ENCODE measurements around the gene ABCB8.
"Not testable (repeated sequence)": the region's sequence is repeated elsewhere in the genome, so short reads cannot be mapped to it uniquely, and the experiment has no call there.

ABCB8 gene

DNA sequence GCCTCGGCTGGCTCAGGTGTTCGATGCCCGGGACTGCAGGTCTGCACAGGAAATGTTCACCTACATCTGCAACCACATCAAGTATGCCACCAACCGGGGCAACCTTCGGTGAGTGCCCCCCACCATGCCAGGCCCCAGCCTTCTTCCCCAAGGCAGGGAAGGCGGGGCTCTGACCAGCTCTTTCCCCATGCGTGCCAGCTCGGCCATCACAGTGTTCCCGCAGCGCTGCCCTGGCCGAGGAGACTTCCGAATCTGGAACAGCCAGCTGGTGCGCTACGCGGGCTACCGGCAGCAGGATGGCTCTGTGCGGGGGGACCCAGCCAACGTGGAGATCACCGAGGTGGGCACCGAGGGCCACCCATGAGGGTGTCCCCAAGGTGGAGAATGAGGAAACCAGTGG, 29.9 kb upstream of the ABCB8 start:
- no peak for DNase-seq (ENCODE audit: low spot score)

GRCh38 chr7:150999001-150999400, 29.2 kb upstream of the ABCB8 start:
- DNase-seq (ENCODE audit: low spot score): no peak

DNA sequence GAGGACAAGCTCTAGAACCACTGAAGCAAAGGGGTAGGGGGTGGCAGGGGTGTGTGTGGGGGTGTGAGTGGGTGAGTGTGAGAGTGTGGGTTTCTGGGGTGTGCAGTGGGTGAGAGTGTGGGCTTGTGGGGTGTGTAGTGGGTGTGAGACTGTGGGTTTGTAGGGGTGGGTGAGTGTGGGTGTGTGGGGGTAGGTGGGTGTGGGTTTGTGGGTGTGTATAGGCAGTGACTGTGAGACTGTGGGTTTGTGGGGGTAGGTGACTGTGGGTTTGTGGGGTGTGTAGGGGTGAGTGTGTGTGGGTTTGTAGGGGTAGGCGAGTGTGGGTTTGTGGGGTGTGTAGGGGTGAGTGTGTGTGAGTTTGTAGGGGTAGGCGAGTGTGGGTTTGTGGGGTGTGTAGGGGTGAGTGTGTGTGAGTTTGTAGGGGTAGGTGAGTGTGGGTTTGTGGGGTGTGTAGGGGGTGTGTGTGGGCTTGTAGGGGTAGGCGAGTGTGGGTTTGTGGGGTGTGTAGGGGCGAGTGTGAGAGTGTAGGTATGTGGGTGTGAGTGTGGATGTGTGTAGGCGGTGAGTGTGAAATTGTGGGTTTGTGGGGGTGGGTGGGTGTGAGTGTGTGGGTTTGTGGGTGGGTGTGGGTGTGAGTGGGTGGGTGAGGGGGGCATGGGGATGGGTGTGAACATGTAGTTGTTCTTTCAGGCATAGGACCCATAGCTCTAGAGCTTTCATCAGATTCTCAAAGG, 28.6 kb upstream of the ABCB8 start:
- DNase-seq (ENCODE audit: low spot score): peak; percentile 32

DNA sequence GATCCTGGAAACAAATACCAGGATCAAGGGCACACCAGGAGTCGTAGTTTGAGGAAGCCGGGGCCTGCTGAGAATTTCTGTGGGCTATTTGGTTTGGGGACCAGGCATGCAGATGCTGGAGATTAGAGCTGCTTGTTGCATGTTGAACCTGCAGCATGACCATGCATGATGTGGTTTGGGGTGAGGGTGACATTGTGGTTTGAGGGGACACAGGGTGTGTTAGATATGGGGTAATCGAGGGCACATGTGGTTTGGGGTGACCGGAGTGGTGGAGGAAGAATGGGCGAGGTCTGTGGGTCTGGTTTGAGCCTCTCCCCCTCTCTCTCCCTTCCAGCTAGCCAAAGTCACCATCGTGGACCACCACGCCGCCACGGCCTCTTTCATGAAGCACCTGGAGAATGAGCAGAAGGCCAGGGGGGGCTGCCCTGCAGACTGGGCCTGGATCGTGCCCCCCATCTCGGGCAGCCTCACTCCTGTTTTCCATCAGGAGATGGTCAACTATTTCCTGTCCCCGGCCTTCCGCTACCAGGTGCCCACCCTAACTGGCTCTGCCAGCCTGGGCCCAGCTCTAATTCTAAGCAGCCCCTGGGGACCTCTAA, 27.3 kb upstream of the ABCB8 start:
- DNase-seq (ENCODE audit: low spot score): no peak

GRCh38 chr7:151001546-151001945, 26.7 kb upstream of the ABCB8 start:
- DNase-seq (ENCODE audit: low spot score): no peak

GRCh38 chr7:151003572-151003971, 24.7 kb upstream of the ABCB8 start:
- DNase-seq (ENCODE audit: low spot score): no peak

- DNase-seq (ENCODE audit: low spot score): no peak
Measured at GRCh38 chr7:151005566-151005965, 22.7 kb upstream of the ABCB8 start.

DNA sequence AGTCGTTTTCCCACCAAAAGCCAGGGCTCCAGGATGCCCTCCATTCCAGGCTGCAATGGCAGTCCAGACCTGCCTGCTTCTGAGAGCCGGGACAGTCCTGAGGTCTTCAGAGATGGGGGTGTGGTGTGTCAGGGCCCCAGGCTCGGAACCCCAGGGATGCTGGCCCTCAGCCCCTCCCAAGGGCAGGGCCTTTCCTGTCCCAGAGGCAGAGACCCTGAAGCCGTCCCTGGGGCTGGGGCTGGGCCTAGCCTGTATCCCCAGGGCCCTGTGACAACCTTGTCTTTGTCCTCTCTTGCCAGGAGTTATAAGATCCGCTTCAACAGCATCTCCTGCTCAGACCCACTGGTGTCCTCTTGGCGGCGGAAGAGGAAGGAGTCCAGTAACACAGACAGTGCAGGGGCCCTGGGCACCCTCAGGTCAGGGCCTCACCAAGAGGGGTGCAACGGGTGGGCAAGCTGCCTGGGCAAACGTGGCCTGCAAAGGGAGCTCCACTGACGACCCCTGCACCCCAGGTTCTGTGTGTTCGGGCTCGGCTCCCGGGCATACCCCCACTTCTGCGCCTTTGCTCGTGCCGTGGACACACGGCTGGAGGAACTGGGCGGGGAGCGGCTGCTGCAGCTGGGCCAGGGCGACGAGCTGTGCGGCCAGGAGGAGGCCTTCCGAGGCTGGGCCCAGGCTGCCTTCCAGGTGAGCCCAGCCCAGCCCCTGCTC, 21.5 kb upstream of the ABCB8 start:
- DNase-seq (ENCODE audit: low spot score): no peak

GRCh38 chr7:151007469-151007898, 20.8 kb upstream of the ABCB8 start:
- DNase-seq (ENCODE audit: low spot score): no peak

DNA sequence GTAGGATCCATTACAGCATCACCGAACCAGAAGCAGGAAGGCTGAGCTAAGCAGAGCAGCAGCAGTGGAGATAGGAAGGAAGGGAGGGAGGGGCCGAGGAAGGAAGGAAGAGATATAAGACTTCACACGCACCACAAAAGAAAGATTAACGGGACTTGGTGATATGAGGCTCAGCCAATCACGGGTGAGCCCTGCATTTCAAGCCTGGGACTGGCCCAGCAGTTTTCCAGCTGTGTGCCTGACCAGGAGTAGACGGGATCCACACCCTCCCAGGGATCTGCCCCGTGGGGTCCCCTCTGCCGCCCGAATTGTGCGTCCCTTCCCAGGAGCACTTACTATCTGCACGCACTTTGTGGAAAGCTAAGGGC, 20.1 kb upstream of the ABCB8 start:
- peak; percentile 53 for DNase-seq (ENCODE audit: low spot score)

GRCh38 chr7:151008511-151009323, 19.5 kb upstream of the ABCB8 start:
- DNase-seq (ENCODE audit: low spot score): peak; percentile 90

DNA sequence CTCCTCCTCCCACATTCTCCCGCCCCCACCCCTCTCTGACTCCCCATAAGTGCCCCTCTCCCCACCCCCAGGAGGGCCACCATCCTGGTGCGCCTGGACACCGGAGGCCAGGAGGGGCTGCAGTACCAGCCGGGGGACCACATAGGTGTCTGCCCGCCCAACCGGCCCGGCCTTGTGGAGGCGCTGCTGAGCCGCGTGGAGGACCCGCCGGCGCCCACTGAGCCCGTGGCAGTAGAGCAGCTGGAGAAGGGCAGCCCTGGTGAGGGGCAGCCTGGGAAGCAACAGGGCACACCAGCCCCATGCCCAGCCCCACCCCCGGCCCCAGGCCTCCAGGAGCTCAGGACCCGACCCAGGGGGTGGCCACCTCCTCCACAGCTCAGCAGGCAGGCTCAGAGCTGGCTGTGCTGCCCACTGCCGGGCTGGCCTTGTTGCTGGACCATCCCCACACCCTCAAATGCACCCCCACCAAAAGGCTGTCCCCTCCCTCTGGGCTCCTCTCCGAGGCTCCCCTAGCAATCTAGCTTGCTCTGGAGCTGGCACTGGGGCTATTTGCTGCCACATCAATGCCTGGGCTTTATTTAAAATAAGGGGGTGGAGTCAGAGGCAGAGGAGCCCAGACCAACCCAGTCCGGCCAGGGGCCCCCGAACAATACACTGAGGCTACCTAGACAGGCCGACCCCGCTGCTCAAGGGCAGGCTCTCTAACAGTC, 18.8 kb upstream of the ABCB8 start:
- no peak for DNase-seq (ENCODE audit: low spot score)

DNA sequence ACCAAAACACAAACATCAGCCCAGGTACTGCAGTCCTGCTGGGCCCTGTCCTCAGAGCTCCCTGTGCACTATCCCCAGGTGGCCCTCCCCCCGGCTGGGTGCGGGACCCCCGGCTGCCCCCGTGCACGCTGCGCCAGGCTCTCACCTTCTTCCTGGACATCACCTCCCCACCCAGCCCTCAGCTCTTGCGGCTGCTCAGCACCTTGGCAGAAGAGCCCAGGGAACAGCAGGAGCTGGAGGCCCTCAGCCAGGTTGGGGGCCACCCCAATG, 18.3 kb upstream of the ABCB8 start:
- DNase-seq (ENCODE audit: low spot score): no peak

DNA sequence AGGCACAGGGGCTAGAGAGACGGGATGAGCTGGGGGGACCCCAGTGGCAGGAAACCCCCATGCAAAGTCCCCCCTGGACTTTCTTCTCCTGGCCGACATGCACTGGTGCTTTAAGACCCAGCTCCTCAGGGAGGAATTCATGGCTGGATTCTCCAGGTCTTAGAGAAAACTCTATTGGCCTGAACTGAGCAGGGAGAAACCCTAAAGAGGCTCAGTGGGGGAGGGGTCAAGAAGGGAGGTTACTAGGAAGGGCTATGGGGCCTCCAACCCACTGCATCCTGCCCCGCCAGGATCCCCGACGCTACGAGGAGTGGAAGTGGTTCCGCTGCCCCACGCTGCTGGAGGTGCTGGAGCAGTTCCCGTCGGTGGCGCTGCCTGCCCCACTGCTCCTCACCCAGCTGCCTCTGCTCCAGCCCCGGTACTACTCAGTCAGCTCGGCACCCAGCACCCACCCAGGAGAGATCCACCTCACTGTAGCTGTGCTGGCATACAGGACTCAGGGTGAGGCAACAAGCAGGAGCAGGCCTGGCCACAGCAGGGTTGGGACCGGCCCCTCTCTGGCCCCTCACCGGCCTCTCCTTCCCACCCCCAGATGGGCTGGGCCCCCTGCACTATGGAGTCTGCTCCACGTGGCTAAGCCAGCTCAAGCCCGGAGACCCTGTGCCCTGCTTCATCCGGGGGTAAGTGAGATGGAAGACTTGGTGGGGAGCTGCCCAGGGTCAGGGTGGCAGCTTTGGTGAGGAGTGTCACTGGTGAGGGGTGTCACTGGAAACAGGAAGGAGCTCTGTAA, 17.7 kb upstream of the ABCB8 start:
- no peak for DNase-seq (ENCODE audit: low spot score)

DNA sequence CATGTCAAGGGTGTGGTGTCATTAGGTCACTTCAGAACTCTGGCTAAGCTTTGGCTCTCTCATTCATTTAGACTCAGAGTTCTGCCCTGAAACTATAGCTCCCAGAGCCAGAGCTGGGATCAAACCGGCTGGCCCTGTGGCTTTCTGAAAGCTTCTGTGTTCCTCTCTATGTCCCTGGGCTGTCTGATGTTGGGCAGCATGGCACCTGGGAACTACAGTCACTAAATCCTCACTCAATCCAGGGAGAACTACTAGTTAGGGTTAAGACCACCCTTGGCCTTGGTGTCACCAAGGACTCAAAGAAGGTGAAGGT, 17.2 kb upstream of the ABCB8 start:
- DNase-seq (ENCODE audit: low spot score): peak; percentile 39

GRCh38 chr7:151011616-151012015, 16.6 kb upstream of the ABCB8 start:
- DNase-seq (ENCODE audit: low spot score): not testable (repeated sequence)

DNA sequence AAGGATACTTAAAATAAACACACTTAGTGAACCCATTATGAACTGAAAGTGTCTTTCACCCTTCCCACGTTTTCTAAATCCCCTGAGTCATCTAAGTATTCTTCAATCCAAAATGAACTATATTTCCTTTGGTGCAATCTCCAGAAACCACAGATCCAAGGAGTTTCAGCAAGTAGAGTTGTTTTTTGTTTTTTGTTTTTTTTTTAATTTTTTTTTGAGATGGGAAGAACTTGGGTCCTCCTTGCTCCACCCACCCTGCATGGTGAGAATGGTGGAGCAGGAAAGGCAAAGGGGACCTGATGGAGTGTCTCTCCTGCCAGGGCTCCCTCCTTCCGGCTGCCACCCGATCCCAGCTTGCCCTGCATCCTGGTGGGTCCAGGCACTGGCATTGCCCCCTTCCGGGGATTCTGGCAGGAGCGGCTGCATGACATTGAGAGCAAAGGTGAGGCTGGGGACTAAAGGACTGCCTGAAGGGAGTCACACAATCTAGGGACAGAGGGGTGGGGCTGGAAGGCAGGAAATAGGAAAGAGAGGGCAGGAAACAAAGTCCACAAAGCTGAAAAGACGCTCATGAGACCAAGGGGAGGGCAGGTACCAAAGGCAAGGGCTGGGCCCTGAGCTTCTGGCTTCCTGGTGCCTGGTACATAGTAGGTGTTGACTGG, 16.1 kb upstream of the ABCB8 start:
- no peak for DNase-seq (ENCODE audit: low spot score)

DNA sequence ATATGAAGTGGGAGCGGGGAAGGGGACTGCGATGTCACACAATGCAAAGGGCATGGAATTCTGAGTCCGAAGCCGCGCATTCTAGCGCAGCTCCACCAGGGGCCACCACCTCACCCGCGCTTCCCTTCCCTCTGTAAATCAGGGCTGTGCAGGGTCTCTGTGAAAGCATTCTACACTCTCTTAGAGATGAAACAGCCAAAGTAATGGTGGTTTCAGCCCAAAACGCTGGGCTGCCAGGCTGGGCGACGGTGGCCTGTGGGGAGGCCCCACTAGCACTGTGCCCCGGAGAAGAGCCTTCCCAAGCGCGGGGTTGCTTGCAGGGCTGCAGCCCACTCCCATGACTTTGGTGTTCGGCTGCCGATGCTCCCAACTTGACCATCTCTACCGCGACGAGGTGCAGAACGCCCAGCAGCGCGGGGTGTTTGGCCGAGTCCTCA, 15.3 kb upstream of the ABCB8 start:
- DNase-seq (ENCODE audit: low spot score): no peak

DNA sequence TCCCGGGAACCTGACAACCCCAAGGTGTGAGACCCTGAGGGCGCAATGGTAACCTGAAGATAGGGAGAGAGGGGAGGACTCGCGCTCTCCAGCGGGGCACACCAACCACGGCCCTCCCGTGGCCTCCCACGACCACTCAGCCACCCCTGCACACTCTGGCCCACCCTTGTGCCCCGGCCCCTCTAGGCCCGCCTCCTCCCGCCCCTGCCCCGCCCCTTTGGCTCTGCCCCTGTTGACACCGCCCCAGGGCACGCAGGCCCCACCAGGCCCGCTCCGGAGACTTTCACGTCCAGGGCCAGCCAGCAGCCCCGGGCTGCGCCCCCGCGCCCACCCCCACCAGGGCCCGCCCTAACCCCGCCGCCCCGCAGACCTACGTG, 14.9 kb upstream of the ABCB8 start:
- DNase-seq (ENCODE audit: low spot score): no peak

DNA sequence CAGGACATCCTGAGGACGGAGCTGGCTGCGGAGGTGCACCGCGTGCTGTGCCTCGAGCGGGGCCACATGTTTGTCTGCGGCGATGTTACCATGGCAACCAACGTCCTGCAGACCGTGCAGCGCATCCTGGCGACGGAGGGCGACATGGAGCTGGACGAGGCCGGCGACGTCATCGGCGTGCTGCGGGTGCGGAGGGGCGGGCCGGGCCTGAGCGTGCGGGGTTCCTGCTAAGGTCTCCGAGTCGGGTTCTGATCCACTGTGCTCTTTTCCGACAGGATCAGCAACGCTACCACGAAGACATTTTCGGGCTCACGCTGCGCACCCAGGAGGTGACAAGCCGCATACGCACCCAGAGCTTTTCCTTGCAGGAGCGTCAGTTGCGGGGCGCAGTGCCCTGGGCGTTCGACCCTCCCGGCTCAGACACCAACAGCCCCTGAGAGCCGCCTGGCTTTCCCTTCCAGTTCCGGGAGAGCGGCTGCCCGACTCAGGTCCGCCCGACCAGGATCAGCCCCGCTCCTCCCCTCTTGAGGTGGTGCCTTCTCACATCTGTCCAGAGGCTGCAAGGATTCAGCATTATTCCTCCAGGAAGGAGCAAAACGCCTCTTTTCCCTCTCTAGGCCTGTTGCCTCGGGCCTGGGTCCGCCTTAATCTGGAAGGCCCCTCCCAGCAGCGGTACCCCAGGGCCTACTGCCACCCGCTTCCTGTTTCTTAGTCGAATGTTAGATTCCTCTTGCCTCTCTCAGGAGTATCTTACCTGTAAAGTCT, 14.3 kb upstream of the ABCB8 start:
- DNase-seq (ENCODE audit: low spot score): peak; percentile 95
